ENCODE results near the gene LAMTOR5.

GRCh38 chr1:110411173-110411735 lies 3.8 kb upstream of the LAMTOR5 start:
- no peak for TF ChIP-seq CTCF (conservative IDR thresholded peaks at IDR 0.05; ENCODE audit: low read length)
- no peak for TF ChIP-seq EZH2phosphoT487 (IDR thresholded peaks at IDR 0.05; ENCODE audit: borderline replicate concordance, low read depth, low read length)
